NCI-H128 (cell line): ENCODE data around the gene NCAPH2.
A peak's percentile ranks its signal among the peaks of the same experiment; 100 is the strongest.

Source experiments
- DNase-seq: peaks from one replicate; lab custom pipeline; 2025; ENCODE audit not compliant: unreplicated experiment; lab: John Stamatoyannopoulos, UW

The NCAPH2 gene

DNA sequence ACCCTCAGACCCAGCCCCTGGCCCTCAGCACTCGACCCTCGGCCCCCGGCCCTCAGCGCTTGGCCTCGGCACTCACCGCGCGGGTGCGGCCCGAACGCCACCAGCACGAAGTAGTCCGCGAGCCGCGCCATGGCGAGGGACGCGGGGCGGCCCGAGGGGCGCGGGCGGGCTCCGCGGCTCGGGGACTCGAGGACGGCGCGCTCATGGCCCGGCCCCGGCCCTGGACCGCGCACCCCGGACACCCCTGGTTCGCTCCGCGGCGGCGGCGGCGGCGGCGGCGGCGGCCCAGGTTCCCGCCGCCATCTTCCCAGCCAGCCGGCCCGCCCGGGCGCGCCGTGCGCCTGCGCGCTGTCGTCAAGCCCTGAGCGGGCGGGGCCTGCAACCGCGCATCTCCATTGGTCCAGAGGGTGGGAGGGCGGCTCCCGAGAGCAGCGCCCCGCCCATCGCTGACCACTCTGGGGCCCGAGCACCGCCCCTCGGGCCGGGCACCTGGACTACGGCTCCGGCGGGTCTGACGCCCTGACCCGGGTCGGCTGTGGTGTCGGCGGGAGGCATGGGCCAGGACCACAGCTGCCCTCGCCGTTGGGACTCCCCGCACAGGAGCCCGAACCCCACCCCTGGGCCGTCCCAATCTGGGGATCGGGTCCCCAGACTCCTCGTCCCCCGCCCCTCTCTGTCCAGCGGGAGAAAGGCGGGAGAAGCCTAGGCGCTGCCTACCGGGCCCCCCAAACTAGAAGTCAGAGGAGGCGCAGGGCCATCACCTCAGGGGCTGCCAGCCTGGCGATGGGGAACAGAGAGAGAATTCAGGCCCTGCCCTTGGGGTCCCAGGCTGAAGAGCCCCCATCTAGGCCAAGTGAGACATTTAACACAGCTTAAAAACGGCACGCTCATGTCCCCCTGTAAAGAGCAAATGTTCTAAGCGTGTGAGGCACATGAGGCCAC, 33.0 kb upstream of the NCAPH2 start, which contains the start of gene SBF1:
SBF1 (minus strand) TSS at position 326 of the 942 bp plus-strand sequence; CDS start at position 131, 195 bp downstream.
- peak; percentile 26 for DNase-seq

DNA sequence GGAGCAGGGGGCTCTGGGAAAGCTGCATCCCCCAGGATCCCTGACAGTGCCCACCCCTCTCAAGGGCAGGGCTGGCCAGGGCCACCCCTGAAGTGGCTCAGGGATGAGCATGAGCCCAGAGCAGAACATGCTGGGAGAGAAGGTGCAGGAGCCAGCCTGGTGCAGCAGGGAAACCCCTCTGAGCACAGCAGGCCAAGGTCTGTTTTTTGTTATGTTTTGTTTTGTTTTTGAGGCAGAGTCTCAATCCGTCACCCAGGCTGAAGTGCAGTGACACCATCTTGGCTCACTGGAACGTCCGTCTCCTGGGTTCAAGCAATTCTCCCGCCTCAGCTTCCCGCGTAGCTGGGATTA, 32.4 kb upstream of the NCAPH2 start:
- DNase-seq = no peak

DNA sequence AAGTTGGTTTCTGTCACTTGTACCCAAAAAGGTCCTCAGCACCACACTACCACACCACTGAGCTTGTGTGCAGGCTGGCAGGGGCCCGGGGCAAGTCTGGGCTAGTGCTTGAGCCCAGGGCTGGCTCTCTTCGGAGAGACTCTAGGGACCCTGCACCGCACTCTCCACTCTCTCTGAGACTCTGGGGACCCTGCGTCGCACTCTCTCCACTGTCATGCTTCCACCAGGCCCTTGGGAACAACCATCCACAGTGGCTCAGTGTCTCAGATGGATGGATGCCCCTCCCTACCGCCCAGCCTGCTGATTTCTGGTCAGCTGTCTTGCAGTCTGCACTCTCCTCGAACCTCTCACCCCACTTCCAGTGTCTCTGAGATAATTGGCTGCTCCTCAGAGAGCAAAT, 31.2 kb upstream of the NCAPH2 start:
- DNase-seq = no peak

DNA sequence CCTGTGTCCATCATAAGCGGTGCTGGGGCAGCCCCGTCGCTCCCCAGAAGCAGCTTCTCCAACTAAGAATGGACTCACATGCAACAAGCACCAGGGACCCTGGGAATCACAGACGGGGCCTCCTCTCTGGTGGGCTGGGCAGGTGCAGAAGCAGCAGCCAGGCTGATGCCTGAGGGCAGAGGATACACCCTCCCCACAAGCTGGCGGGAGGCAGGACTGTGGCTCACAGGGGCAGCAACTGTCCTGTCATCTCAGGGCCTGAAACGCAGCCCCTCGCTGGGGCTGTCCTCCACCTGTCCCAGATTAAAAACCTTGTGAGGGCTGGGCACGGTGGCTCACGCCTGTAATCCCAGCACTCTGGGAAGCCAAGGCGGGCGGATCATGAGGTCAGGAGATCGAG, 30.1 kb upstream of the NCAPH2 start:
- DNase-seq = no peak

DNA sequence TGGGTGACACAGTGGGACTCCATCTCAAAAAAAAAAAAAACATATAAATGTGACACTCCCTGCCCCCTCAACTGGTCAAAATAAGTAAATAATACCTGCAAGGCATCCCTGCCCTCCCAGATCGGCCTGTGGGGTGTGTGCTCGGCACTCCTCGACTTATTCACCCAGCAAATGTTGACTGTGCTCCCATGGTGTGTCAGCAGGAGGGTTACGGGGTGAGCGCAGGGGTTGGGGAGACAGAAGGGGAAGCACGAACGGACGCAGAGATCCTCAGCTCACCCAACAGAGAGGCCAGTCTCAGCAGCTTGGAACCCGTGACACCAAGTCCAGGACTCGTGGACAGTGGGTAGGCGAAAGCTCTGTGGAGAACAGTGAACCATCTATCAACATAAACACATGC, 28.3 kb upstream of the NCAPH2 start:
- no peak for DNase-seq

DNA sequence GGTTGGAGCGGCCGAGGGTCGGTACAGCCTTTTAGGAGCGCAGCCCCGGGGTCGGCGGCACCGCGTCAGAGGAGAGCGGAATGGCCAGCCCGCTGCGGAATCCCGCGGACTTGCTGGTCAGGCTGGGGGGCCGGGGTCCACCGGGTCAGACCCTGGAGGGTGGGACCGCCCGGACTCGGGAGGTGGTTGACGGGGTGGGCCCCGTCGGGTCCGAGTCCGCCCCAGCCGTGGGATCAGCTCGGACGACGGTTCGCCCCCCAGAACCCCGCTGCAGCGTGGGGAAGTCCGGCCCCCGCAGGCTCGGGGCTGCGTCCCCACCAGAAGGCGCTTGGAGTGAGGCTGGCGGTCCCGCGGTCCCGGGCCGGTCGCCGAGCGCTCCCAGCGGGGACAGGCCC, 27.0 kb upstream of the NCAPH2 start:
- DNase-seq = no peak

DNA sequence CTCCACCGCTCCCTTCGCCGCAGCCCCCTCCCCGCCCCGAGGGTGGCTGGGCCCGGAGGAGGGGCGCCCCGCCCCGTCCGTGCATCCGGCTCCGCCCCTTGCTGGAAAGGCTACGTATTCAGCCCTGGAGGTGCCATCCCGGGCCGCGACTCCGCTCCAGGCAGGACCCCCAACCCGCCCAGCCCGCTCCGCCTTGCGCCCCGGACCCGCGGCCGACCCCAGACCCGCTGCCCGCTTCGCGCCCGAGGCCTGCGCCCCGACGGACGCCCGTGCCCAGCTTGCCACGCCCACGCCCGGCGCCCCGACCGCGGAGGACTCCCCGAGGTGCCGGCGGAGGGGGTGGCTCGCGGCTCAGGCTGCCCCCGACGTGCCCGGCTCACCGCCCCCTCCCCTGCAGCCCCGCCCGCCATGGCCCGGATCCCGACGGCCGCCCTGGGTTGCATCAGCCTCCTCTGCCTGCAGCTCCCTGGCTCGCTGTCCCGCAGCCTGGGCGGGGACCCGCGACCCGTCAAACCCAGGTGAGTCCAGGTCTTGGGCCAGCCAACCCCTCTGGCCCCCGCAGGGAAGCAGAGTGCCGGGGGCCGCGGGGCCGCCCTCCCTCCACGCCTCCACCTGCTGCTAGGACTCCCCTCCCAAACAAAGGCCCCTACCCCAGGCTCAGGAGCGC, 26.5 kb upstream of the NCAPH2 start, which contains the start of gene ADM2:
ADM2 (plus strand) TSS at position 104 of the 667 bp plus-strand sequence; CDS start at position 409, 305 bp downstream.
- no peak for DNase-seq

DNA sequence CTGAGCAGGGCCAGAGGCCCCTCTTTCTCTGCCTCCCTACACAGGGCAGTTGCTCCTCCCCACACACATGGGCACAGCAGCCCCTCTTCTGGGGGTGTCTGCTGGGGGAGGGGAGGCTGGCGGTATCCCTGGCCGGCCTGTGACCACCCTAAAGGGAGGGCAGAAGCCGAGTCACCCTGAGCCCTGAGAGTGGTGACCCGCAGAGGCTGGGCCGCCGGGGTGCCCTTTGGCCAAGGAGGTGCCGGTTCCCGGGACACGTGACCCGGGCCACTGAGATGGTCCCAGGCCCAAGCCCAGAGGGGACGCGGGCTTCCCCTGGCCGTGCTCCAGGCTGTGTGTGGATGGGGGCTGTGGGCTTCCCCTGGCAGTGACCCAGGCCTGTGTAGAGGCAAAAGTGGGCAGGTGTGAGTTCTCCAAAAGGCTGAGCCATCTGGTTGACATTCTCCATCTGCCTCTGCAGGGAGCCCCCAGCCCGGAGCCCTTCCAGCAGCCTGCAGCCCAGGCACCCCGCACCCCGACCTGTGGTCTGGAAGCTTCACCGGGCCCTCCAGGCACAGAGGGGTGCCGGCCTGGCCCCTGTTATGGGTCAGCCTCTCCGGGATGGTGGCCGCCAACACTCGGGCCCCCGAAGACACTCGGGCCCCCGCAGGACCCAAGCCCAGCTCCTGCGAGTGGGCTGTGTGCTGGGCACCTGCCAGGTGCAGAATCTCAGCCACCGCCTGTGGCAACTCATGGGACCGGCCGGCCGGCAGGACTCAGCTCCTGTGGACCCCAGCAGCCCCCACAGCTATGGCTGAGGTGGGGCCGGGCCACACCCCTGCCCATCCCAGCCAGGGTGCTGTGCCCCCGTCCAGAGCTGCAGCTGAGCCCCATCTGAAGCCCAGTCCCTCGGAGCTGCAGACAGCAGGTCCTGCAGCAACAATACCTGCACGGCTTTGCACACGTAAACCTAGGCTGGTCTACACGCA, 25.6 kb upstream of the NCAPH2 start:
- no peak for DNase-seq

DNA sequence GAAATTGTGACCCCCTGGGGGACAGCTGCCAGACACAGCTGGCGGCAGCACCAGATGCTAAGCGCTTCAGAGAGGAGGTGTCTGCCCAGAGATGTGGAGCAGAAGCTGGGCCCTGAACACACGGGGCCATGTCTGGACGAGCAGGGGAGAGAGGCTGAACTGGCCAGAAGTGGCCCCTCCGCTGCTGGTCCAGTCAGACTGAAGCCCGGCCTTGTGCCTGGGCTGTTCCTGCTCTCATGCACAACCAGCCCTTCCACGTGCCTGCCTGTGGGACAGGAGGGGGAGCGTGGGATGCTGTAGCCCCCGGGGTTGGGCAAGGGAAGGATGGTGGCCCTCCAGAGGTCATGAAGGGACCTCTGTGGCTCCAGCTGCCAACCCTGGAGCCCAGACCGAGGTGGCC, 24.9 kb upstream of the NCAPH2 start:
- no peak for DNase-seq

DNA sequence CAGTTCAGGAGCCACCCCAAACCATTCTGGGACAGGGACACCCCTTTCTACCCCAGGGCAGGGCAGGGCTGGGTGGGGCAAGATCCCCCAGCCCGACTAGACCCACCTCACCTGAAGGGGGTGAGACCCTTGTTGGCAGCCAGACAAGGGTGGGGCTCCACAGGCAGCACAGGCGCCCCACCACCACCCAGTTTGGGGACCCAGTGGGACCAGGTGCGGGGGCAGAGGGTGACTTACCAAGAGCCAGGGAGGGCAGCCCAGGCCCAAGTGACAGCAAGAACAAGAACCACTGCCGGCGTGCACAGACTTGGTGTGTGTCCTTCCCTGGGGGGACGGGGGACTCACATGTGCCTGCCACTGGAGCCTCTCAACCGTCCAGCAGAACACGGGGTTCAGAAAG, 24.5 kb upstream of the NCAPH2 start:
- no peak for DNase-seq

DNA sequence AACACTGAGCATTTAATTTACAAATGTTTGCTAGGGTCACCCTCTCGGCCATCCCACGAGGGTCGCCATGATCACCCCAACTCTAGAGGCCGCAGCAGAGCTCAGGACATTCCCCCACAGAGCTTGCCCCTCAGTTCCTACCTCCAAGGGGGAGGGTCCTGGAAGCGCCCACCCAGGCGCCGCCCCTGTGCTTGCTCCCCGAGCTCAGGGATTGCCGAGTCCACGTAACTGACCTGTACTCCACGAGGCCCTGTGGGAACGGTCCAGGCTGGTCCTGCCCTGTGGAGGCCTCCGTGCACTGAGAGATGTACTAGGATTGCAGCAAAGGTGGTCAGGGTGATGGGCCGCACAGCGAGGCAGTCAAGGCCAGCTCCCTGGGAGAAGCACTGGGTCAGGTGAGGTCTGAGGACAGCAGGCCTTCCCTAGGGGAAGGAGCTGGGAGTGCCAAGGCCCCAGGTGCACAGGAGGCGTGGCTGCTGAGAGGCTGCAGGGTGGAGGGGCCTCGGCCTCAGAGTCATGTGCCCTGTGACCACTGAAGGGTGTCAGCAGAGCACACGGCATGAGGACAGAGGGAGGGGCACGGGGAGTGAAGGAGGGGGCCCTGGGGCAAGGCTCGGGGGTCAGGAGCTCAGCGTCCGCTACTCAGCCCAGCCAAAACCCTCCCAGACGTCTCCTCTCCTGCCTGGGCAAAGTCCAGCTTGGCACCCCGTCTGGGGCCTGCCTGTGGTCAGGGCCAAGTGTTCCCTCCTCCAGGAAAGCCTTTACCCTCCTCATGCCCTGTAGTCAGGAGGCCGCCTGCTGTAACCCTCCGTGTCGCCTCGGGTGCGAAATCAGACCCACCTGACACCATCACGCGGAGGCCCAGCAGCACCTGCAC, 23.8 kb upstream of the NCAPH2 start:
- no peak for DNase-seq

DNA sequence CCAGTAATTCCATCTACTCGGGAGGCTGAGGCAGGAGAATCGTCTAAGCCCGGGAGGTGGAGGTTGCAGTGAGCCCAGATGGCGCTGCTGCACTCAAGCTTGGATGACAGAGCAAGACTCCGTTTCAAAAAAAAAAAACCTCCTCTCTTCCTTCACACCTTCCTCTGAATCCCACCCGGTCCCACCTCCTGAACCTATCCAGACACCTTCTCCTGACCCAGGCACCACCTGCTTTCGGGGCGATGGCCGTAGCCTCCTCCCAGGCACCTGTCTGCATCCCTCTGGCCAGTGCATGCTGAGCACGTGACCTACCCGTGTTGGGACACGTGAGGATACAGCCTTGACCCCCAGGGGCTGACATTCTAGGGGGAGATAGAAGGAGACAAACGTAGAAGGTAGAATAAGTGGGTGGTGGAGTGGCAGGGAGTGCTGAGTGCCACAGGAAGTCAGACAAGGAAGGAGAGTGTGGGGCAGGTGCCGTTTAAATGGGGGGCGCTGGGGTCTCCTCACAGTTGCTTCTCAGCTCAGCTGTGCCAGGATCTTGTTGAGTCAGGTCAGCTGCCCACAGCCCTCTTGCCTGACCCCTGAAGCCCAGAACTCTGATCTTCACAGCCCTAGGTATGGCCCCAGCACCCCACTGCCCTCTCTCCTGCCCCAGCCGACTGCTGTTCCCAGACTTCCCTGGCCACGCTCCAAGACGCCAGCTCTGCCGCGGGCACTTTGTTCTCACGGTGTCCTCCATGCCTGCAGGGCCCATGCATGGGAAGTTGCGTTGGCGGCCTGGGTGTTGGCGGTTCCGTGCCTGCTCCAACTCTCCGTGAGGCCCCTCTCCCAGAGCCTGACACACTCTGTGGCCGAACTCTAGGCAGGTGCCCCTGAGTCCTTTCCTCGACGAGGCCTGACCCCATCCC, 22.5 kb upstream of the NCAPH2 start:
- no peak for DNase-seq

DNA sequence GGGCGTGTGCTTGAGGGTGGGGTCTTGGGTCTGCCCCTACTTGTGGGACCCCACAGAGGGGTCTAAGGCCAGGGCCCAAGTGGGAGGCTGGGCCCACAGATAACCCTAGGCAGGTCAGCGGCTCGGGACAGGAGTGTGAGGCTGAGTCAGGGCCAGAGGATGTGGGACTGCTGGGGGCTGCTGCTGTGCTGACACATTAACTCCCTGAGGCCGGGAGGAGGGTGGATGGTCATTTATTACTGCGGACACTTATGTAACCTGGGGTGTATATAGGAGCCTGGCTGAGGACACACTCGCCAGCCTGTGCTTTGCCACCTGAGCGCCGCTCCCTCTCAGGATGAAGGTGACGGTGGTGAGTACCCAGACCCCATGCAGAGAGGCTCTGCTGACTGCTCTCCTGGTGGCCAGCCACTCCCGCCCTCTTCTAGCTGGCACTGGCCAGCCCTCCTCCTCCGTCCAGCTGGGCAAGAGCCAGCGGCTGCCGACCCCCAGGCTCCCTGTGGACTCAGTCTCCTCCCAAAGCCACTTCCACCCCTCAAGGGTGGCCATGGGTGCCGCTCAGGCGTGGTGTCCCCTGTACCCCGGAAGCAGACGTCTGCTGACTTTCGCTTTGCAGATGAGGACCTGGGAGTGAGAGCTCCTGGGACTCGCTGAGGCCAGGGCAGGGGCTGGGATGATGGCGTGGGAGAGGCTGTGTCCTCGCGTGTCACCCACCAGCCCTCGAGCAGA, 21.3 kb upstream of the NCAPH2 start, which contains the start of gene MIOX:
MIOX (plus strand) TSS at position 299 of the 729 bp plus-strand sequence; CDS start at position 338, 39 bp downstream.
- DNase-seq = no peak

DNA sequence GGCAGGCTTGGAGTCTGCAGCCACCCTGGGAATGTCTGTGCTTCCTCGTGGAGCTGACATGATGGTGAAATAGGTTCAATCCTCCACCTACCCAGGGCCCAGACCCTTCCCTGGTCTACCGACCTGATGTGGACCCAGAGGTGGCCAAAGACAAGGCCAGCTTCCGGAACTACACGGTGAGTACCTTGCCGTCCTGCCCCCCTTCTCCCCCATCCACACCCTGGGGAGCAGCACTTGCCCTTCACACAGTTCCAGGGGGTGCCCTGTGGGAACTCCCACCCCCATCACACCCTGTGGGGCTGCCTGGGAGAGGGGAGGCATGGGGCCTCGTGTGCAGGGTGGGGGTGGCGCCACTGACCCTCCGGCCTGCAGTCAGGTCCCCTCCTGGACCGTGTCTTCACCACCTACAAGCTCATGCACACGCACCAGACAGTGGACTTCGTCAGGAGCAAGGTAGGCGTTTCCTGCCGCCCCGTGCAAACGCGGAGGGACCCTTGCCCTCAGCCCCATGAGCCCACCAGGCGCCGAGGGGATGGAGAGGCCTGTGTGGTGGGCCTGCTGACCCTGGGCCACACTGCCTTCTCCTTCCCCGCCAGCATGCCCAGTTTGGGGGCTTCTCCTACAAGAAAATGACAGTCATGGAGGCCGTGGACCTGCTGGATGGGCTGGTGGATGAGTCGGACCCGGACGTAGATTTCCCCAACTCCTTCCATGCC, 20.6 kb upstream of the NCAPH2 start:
- no peak for DNase-seq

DNA sequence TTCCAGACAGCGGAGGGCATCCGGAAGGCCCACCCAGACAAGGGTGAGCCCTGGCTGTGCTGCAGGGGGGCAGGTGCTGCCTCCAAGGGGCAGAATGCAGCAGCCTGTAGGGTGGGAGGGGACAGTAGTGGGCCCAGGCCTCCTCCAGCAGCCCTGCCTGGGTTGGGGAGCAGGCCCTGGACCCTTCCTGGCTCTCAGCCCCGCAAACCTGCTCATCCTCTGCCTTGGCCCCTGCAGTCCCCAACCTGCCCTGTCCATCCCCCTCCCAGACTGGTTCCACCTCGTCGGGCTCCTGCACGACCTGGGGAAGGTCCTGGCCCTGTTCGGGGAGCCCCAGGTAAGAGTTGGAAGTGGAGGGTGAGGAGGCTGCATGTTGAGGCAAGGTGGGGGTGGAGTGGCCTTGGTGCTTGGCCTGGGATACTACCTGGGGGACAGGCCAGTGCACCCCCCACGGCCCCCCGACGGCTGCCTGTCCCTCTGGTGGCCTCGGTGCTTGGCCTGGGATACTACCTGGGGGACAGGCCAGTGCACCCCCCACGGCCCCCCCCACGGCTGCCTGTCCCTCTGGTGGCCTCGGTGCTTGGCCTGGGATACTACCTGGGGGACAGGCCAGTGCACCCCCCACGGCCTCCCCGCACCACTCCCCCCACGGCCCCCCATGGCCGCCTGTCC, 19.9 kb upstream of the NCAPH2 start:
- DNase-seq = no peak

DNA sequence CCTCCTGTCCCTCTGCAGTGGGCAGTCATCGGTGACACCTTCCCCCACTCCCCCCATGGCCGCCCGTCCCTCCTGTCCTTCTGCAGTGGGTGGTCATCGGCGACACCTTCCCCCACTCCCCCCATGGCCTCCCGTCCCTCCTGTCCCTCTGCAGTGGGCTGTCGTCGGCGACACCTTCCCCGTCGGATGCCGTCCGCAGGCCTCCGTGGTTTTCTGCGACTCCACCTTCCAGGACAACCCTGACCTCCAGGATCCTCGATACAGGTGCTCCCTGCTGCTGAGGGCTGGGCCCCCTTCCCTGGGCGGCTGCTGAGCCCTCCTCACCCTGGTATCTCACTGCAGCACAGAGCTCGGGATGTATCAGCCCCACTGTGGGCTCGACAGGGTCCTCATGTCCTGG, 19.1 kb upstream of the NCAPH2 start:
- DNase-seq = no peak
